ENCODE results near the gene DBH. TPM values are rescaled to one million over a fixed set of nuclear protein-coding genes. Genes with fewer than 3 reads are reported as not detected.
"Not testable (repeated sequence)": the region's sequence is repeated elsewhere in the genome, so short reads cannot be mapped to it uniquely, and the experiment has no call there.

Gene DBH
- total RNA-seq, 1 donor from 2014 or later, result not detected

DNA sequence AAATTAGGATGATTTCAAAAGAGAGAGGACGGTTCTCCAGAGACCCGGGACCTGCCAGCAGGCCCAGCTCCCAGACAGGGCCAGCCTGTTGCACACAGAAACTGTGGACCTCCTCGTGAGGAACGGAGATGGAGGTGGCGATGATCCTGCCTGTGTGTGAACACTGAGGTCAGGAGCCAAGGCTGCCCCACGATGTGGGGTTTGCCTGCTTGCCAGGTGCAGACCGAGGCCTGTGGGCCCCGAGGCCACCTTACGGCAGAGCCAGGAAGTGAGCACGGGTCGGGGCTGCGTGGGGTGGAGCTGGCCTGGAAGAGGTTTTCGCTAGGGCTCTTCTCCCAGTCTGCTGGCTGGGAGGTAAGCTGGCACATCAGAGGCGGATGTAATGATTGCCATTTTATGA is 31.3 kb upstream of the DBH start:
- ATAC-seq, result no peak

DNA sequence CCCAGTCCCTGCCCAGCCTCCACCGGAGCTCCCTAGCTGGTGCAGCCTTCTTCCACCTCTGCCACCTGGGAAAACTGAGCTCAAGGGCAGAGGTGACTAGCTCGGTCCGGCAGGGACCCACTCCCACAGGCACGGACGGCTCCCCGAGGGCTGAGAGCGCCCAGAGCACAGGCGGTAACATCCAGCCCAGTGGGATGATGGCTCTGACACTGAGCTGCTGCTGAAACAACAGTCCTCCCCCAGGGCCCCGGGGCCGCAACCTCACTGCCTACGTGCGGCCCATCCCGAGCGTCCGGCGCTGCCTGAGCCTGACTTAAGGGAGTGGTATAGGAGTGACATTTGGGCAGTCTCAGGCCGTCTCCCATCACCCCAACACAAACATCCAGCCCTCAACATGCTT is 30.7 kb upstream of the DBH start:
- ATAC-seq, result no peak

DNA sequence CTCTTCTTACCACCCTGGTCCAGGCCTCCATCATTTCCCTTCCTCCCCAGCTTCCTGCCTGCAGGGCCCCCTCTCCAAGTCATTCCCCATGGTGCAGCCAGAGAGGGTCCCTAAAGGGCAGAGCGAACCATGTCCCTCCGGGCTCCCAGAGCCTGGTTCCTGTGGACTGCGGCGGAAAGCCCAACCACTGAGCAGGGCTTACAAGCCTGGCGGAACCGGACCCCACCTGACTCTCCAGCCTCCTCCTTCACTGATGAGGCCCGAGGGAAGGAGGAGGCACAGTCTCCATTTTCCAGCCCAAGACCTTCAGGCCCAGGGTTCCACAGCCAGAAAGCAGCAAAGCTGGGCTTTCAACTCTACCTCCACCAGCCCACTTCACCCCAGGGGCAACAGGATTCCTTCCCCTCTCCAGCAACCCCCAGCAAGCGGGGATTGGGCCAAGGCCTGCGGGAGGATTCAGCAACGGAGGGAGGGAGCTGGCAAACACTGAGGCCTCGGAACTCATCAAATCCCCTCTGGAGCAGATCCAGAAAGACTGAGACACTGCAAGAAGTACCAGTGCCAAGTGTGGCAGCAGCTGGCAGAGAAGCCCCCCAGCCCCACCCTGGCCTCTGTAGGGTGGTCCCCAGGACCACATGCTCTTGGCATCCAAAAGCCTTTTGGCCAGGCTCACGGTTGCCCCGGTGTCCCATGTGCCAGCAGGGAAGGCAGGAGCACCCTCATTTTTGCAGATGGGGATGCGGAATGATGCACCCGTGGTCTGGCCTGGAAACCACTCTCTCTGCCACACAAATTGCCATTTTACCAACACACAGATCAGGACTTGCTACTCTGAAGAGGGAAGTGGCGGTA is 30.1 kb upstream of the DBH start:
- no peak for ATAC-seq

DNA sequence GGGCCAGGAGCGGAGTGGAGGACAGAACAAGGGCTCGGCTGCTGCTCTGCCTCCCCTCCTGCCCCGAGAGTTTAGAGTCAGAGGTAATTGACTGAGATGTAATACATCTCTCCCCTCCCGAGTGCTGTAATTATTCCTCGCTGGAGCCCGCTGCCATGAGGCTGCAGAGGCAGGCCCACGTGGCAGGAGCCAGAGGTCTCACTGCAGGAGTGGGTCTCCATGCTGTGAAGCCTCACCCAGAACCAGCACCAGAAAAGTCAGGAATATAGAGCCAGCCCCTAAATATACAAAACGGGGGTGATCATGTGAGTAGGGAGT is 29.5 kb upstream of the DBH start:
- ATAC-seq, result no peak

DNA sequence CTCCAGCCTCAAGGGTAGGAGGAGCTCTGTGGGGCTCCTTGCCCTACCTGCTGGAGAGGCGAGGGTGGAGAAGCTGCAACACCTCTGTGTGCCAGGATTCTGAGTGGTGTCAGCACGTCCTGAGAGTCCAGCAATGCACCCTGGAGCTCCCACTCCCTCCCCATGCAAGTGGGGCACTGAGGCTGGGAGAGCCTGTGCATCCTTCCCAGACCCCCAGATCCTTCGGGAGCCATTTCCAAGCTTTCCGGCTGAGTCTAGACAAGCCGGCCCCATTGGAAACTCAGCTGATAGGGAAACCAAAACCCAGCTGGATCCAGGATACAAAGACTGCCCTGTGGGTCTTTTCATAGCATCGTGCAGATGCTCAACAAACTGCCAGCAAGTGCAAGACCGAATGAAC is 28.8 kb upstream of the DBH start:
- ATAC-seq, result no peak

DNA sequence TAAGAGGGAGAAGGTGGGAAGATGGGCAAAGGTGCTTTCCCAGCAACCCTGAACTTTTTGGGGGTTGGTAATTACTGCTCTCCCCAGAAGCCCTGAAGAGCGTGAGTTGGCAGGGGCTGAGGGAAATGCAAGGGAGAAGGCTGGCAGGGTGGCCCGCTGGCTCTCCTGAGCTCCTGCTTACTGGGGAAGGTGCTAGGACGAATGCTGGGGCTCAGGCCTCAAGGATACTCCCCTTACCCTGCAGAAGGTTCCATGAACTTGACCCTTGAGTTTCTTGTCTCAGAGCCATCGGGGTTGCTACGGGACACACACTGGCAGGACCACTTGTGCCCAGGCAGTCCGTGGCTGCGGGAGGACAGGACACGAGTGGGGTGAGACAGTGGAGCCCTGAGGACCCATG is 28.2 kb upstream of the DBH start:
- no peak for ATAC-seq

DNA sequence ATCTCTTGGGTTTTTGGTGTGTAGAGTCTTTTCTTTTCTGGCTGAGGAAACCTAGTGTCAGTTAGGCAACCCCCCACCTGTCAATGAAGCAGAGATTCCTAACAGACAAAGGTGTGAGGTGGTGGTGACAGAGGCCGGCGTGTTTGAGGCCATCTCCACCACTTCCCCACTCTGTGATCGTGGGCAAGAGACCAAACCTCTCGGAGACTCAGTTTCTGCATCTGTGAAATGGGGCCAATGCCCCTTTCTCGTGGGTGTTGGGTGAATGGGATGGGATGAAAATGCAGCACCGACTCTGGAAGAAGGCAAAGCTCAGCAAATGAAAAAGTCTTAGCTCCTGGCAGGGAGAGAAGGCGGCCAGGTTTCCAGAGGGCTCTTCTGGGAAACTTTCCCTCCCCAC is 27.8 kb upstream of the DBH start:
- no peak for ATAC-seq

DNA sequence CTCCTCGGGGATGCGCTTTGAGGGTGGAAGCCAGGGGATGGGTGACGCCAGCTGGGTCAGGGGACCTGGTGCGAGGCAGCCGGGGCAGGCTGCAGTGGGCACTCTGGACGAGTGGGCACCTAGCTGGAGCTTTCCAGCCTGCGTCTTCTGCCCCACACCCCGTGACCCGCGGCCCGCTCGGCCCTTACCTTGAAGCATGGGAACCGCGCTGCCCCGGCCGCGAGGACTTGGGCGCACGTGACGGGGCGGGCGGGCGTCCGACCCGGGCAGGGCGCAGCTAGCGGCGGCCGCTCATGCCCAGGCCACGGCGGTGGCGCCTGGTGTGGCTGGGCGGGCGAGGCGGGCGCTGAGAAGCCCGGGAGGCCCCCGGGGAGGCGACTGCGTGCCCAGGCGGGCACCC is 27.3 kb upstream of the DBH start:
- ATAC-seq, result no peak

DNA sequence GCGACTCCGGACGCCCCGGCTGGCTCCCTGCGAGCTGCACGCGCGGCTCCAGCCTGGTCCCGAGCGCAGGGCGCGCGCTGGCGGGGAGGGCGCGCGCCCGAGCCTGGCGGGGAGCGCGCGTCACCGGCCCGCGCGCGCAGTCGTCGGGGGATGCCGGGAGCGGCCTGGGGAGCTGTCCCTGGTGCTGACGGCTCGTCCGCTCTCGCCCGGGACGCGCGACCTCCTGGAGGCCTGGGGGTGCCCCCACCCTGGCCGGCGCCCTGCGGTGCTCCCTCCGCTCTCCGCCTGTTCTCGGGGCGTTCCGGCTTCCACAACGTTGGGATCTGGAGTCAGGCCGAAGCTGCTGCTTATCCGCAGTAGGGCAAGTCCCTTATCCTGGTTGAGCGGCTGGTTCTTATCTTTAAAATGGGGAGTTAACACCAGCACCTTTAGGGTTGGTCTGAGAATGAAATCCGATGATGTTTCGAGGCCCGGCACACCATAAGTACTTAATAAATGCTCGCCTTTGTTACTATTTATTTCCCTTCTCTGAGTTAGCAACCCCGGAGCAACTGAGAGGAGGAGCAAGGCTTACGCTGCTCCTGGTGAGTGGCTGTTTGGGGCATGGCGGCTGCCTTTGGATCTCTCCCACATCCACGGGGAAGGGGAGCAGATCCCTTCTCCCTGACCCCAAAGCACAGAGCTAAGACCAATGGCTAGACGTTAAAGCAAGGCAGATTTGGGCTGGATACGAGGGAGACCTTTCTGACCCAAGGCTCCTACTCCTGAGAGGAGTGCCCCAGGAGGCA is 26.7 kb upstream of the DBH start, which contains the start of gene FAM163B:
FAM163B (minus strand) TSS at position 79 of the 788 bp plus-strand sequence. CDS start 29,166 bp downstream, outside the sequence.
- ATAC-seq, result peak; percentile 40

DNA sequence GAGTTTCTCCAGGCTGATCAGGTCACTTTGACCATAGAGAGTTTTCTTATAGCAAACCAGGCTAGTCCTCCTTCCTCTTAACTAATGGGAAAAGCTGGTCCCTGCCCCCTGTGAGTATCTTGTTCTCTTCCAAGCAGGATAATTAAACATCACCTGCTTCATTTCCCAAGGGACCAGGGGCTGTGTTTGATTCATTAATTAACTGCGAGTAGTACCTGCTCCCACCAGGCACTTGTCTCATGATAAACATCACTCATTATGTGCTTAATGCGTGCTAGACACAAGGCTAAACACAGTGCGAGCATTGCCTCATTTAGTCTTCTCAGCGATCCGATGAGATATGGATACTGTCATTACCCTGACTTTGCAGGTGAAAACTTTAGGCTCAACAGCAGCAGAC is 25.3 kb upstream of the DBH start:
- ATAC-seq, result no peak

DNA sequence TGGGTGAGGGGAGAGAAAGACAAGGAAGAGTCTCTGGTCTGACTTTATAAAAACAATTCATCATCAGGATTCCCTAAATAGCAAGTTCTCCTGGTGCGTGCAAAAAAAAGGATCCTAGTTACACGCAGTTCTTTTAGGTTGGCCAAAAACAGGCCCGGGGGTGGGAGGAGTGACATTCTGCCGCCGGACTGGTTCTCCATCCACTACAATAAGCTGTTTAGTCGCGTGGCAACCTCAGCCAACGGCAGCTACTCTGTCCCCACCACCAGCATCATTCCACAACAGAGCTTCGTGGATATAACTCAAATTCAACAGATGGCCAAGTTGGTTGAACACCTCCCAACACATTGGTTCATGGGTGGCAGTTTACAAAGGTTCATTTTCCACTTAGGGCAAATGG is 24.1 kb upstream of the DBH start:
- no peak for ATAC-seq

DNA sequence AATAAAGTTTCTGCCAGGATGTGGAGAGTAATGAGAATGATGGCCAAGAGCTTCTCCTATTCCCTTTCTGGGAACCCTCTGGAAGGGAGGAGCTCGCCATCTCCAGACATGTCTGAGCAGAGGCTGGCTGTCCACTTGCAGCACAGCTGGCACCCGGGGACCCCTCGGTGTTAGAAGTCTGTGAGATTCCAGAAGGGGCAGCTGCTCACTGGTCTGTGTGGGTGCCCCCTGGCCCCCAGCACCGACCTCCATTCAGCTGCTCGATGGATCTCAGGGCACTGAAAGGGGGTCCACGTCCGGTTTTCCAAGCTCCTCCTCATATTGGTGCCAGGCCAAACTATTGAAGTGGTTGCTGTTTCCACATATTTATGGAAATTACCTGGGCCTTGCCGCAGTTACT is 23.3 kb upstream of the DBH start:
- no peak for ATAC-seq

DNA sequence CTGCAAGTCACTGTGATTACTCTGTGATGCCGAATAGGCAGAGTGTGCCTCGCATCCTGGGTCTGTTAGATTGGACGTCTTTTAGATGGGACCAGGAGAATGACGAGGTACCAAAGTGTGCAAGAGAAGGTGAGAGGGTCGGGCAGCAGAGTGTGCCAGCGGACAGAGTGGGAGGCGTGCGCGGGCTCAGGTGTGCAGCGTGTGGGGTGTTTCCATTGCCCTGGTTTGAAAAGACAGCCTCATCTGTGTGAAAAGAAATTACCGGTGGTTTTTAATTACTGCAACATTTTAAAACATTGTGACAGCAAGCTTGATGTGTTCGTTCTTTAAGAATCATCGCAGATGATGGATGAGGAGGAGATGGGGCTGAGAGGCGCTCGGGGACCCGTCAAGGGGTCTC is 22.7 kb upstream of the DBH start:
- ATAC-seq, result no peak

DNA sequence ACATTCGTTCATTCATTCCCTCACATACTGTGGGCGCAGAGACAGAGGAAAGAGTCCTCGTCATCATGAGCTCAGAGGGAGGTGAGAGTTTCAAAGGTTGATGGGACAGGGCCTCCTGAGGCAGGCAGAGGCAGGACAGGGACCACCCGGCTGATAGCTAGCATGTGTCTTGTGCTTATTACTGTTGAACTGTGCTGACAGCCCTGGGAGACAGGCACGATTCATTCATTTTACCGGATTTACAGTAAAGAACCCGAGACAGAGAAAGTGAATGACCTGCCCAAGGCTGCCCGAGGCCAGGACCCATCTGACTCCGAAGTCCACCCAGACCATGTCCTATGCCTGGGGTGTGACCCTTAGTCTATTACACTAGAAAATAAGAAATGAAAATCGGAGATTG is 22.1 kb upstream of the DBH start:
- no peak for ATAC-seq

DNA sequence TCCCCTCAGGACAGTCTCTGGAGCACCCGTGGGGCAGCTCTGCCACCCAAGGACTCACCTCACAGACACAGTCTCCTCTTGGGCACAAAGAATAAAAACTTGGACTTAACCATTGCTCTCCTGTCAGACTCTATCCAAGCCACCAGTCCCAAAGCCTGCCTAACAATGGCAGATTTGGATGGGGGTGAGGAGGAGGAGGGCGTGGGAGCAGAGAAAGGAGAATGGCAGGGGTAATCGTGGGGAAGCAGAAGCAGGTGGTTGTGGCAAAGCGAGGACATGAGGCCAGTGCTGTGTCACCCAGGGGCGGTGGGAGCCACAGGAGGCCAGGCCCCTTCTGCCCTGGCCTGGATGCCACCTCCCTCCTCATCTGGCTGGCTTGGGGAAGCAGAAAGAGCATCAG is 21.5 kb upstream of the DBH start:
- no peak for ATAC-seq

DNA sequence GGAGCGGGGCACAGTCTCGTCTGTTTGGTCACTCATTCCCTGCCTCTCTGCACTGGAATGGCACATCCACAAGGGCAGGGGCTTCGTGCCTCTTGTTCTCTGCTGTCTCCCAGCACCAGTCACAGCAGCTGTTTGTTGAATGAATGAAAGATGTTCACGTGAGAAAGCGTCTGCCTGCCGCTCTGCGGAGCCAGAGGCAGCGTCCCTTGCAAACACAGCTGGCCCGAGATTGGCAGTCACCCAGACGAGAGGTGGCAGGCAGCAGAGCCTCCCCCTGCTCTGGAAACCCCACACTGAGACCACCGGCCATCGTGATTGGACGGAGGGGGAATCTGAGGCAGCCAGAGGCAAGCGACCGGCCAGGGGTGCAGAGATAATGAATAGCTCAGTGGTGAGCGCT is 21.0 kb upstream of the DBH start:
- ATAC-seq, result no peak

DNA sequence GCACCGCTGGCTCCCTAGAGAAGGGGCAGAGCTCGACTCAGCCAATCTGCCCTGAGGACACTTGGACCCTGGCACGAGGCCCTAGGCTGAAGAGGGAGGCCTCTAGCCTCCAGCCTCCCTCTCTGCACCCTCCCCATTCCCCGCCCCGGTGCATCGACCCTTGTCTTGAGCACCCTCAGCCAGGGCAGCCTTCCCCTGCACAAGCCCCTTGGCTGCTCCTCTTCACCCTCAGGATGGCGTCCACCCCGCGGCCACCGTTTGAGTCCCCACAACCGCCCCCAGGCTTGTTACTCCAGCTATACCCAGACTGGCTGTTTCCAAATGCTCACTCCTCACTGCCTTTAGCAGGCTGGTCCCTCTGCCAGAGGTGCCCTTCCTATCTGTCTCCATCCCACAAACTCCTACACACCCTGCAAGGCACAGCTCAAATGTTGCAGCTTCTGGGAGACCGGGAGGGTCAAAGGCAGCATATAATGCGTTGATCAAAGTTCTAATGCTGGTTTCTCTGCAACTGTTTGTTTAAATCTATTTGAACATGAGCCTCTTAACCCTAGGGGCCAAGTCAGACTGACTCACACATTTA is 20.5 kb upstream of the DBH start:
- no peak for ATAC-seq

DNA sequence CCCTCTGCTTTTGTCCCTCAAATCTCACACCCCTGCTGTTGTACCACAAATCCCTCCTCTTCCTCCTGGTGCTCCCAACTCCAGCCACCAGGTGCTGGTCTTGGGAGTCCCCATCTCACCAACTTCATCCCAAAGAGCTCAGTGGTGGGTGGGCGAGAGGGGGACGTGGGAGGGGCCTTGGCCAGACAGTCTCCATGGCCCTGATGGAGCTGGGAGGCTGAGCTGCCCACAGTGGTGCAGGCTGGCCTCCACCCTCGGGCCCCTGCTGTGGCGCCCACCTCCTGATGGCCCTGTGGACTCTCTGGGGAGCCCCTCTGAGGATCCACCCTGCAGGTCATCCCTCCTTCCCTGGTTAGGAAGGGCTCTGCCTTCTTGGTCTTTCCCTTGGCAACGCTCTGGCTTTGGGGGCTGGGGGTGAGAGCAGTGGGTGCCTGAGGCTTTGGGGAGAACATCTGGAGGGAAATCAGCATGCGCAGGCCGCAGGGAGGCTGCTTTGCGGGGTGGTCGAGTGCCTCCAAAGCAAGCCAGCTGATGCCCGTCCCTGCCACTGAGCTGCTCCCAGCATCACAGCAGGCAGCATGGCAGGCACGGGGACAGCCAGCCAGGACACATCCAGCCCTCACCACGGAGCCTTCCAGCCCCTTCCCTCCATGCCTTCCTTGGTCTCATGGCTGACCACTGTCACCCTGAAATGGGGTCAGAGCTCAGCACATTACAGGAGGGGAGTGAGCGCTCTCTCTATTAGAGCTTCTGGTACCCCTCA is 19.3 kb upstream of the DBH start:
- no peak for ATAC-seq

DNA sequence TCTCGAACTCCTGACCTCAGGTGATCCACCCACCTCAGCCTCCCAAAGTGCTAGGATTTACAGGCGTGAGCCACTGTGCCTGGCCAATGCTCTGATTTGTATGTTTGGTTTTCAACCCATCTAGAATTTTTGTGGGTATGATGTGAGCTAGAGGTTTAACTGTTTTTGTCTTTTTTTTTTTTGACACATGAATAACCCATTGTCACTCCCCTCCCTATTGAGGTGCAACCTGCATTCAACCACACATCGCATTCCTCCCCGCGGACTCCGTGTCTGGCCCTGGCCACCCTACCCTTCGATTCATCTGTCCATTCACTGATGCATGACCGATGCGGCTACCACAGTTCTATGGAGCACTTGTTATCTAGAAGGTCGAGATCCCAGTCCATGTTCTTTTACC is 17.4 kb upstream of the DBH start:
- no peak for ATAC-seq

DNA sequence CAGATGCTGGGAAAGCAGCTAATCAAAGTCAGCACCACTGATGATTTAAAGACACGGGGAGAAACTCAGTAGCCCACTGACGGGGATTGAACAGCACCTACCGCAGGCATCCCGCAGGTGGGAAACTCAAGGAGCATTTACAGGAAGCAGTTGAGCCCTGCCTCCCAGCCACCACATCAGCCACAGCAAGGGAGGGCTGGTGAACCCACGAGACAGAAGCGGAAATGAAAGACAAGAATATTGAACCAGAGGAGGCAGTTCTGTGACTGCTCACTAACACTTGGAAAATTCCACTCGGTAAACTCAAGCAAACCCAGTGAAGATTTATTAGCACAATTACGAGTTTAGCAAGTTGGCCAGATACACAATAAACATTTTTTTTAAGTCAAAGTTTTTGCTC is 16.4 kb upstream of the DBH start:
- no peak for ATAC-seq

DNA sequence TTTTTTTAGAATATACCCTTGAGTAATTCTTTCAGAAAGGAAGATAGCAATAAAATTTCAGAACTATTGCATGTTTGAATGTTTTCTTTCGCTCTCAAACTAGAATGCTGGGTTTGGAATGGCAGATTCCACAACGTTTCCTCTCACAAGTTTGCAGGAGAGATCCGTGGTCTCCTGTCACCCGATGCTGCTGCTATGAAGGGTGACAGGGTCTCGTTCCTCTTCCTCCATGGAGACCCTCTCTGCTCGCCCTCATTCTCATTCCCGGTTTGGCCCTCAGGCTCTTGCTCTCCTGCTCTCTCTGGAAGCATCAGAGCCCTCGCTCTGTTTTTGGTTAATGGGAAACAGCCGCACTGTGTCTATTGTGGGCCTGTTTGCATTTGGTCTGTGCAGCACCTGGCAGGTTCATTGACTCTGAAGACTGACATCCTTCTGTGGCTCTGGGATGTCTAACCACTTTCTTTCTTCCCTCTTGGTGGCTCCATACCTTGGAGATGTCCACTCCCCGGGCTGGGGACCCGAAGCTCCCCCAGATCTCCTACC is 14.4 kb upstream of the DBH start:
- ATAC-seq, result no peak

DNA sequence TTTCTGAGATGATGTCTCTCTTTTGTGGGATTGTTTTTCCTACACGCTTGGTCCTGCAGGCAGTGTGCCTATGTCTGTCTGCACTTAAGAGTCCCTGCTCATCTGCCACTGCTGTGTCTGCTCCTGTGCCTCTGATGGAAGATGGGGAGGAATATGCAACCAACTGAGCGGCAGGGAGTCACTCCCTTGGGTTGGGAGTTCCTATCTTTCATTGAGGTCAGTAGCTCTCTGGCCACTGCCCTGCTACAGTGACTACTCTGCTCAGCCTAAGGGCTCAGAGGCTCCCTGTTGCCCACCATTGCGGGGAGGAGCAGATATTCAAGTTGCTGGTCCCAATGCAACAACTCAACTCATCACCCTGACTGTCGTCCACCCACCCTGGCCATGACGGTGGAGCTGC is 13.6 kb upstream of the DBH start:
- ATAC-seq, result no peak

DNA sequence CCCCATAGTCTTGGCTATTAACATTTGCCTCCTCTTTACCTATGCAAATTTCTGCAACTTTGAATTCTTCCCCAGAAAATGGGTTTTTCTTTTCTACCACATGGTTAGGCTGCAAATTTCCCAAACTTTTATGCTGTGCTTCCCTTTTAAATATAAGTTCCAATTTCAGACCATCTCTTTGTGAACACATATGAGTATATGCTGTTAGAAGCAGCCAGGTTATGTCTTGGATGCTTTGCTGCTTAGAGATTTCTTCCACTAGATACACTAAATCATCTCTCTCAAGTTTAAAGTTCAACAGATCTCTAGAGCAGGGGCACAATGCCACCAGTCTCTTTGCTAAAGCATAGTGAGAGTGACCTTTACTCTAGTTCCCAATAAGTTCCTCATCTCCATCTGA is 10.2 kb upstream of the DBH start:
- ATAC-seq, result not testable (repeated sequence)

Measured in esophagus mucosa (tissue), 1 donor.